HG03175 (cell line): Measurements from ENCODE around the gene ENTHD1.
"Not testable (repeated sequence)": the region's sequence is repeated elsewhere in the genome, so short reads cannot be mapped to it uniquely, and the experiment has no call there.

Experiments used
- ATAC-seq: cut with Tn5 transposase; IDR thresholded peaks from one replicate; pipeline ENCODE4 v1.9.1; 2021; ENCODE audit warnings: mild to moderate bottlenecking, moderate library complexity; ENCODE audit not compliant: unreplicated experiment

The ENTHD1 gene

GRCh38 chr22:39900306-39901227 is 7.0 kb upstream of the ENTHD1 start, which contains the start of gene GRAP2:
Gene GRAP2 (plus strand): TSS chr22:39901084. CDS start chr22:39947107, 46,023 bp downstream.
- peak; percentile 70 for ATAC-seq

- no peak for ATAC-seq
Observed at GRCh38 chr22:39898997-39899396, 5.4 kb upstream of the ENTHD1 start.

GRCh38 chr22:39897841-39898240 is 4.3 kb upstream of the ENTHD1 start:
- no peak for ATAC-seq

- no peak for ATAC-seq
Observed at GRCh38 chr22:39896313-39896996, 2.9 kb upstream of the ENTHD1 start.

GRCh38 chr22:39895682-39896081 is 2.1 kb upstream of the ENTHD1 start:
- no peak for ATAC-seq

GRCh38 chr22:39894554-39895092 is 1.1 kb upstream of the ENTHD1 start:
- no peak for ATAC-seq

- ATAC-seq: not testable (repeated sequence)
Observed at GRCh38 chr22:39889924-39890323, 3.6 kb downstream of the ENTHD1 start.

GRCh38 chr22:39883057-39883456 is 10.5 kb downstream of the ENTHD1 start:
- ATAC-seq: no peak

GRCh38 chr22:39880722-39881121 is 12.8 kb downstream of the ENTHD1 start:
- no peak for ATAC-seq

- no peak for ATAC-seq
Observed at GRCh38 chr22:39877079-39877845, 16.3 kb downstream of the ENTHD1 start.

GRCh38 chr22:39875176-39875885 is 18.2 kb downstream of the ENTHD1 start:
- not testable (repeated sequence) for ATAC-seq

GRCh38 chr22:39873965-39874364 is 19.6 kb downstream of the ENTHD1 start:
- ATAC-seq: no peak

- no peak for ATAC-seq
Observed at GRCh38 chr22:39872548-39872947, 21.0 kb downstream of the ENTHD1 start.

- ATAC-seq: no peak
Observed at GRCh38 chr22:39871008-39871798, 22.4 kb downstream of the ENTHD1 start.

- not testable (repeated sequence) for ATAC-seq
Observed at GRCh38 chr22:39869797-39870196, 23.8 kb downstream of the ENTHD1 start.

- ATAC-seq: no peak
Observed at GRCh38 chr22:39868741-39869140, 24.8 kb downstream of the ENTHD1 start.

- no peak for ATAC-seq
Observed at GRCh38 chr22:39859903-39860588, 33.5 kb downstream of the ENTHD1 start.

GRCh38 chr22:39856588-39856987 is 37.0 kb downstream of the ENTHD1 start:
- ATAC-seq: no peak

- ATAC-seq: no peak
Observed at GRCh38 chr22:39852799-39853198, 40.8 kb downstream of the ENTHD1 start.
